Liver (tissue), 3 donors: ENCODE measurements around the gene DRGX.

Source experiments
- ATF3 ChIP-seq: IDR thresholded peaks from 2 replicates; pipeline ENCODE4 v1.6.1; 2016; ENCODE audit warnings: antibody characterized with exemption
- CTCF ChIP-seq: fragments of 150-350 bp; IDR thresholded peaks from 2 replicates; pipeline ENCODE4 v1.5.1; 2017; ENCODE audit warnings: improper control_type of control experiment, low read depth, low read length; ENCODE audit not compliant: missing input control
- GABPA ChIP-seq, 2 donors: IDR thresholded peaks in 1 of 2; conservative IDR thresholded peaks in 1 of 2; 2 replicates each; pipeline ENCODE4 v1.6.1; 2016; ENCODE audit warnings: antibody characterized with exemption in 2 of 2, mild to moderate bottlenecking in 1 of 2, moderate library complexity in 1 of 2
- HNF4A ChIP-seq, 2 donors: conservative IDR thresholded peaks; 2 replicates each; pipeline ENCODE4 v1.6.1; 2016; ENCODE audit warnings: antibody characterized with exemption in 2 of 2, mild to moderate bottlenecking in 2 of 2
- HNF4G ChIP-seq: IDR thresholded peaks from 2 replicates; pipeline ENCODE4 v1.6.1; 2016; ENCODE audit warnings: antibody characterized with exemption
- JUND ChIP-seq, 2 donors: IDR thresholded peaks; 2 replicates each; pipeline ENCODE4 v1.6.1; 2016; ENCODE audit warnings: antibody characterized with exemption in 2 of 2
- MAX ChIP-seq: IDR thresholded peaks from 2 replicates; pipeline ENCODE4 v1.6.1; 2016; ENCODE audit warnings: antibody characterized with exemption
- RAD21 ChIP-seq, 2 donors: IDR thresholded peaks; 2 replicates each; pipeline ENCODE4 v1.6.1; 2016; ENCODE audit warnings: antibody characterized with exemption in 2 of 2, mild to moderate bottlenecking in 2 of 2
- REST ChIP-seq: IDR thresholded peaks from 2 replicates; pipeline ENCODE4 v1.6.1; 2016; ENCODE audit warnings: antibody characterized with exemption, mild to moderate bottlenecking
- RXRA ChIP-seq, 2 donors: IDR thresholded peaks; 2 replicates each; pipeline ENCODE4 v1.6.1; 2017 to 2018; ENCODE audit warnings: antibody characterized with exemption in 2 of 2, mild to moderate bottlenecking in 1 of 2
- SP1 ChIP-seq: IDR thresholded peaks from 2 replicates; pipeline ENCODE4 v1.6.1; 2018; ENCODE audit warnings: antibody characterized with exemption, mild to moderate bottlenecking
- YY1 ChIP-seq: IDR thresholded peaks from 2 replicates; pipeline ENCODE4 v1.6.1; 2016; ENCODE audit warnings: antibody characterized with exemption, mild to moderate bottlenecking
- ZBTB33 ChIP-seq: IDR thresholded peaks from 2 replicates; pipeline ENCODE4 v1.6.1; 2016; ENCODE audit warnings: antibody characterized with exemption
- donor health status: healthy.
- donor health status: healthy.

GRCh38 chr10:49388161-49388560, 7.7 kb downstream of the DRGX start:
- no peak for TF ChIP-seq CTCF
- TF ChIP-seq RAD21 (IDR thresholded peaks at IDR 0.05) = no peak
- no peak for TF ChIP-seq JUND (IDR thresholded peaks at IDR 0.05)
- TF ChIP-seq ZBTB33 = no peak
- TF ChIP-seq ATF3 = no peak
- no peak for TF ChIP-seq SP1
- TF ChIP-seq YY1 = no peak
- TF ChIP-seq MAX = no peak
- TF ChIP-seq REST = no peak
- TF ChIP-seq GABPA (IDR thresholded peaks at IDR 0.05 in 1 of 2, conservative IDR thresholded peaks at IDR 0.05 in 1 of 2) = no peak
- TF ChIP-seq HNF4A (conservative IDR thresholded peaks at IDR 0.05) = no peak
- no peak for TF ChIP-seq RXRA (IDR thresholded peaks at IDR 0.05)
- TF ChIP-seq HNF4G = no peak
